ENCODE results near the gene LRRC8D.

DNA sequence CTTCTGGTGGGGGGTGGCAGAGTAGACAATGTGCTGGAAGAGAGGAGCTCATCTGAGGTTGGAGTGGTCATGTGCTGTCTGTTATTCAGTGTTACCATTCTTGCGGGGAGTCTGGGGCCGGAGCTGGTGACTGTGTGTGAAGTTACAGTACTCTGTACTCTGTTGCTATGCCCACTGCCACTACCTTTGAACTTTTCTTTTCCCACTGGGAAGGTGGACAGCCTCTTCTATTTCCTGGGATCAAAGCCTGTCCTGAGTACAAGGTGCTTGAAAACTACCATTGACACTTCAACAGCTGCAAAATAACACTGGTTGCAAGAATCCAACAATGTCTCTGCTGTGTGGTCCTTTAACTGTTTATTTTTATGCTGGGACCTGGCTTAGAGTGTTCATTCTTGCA is 107.7 kb downstream of the LRRC8D start:
- TF ChIP-seq, protein P1, sequence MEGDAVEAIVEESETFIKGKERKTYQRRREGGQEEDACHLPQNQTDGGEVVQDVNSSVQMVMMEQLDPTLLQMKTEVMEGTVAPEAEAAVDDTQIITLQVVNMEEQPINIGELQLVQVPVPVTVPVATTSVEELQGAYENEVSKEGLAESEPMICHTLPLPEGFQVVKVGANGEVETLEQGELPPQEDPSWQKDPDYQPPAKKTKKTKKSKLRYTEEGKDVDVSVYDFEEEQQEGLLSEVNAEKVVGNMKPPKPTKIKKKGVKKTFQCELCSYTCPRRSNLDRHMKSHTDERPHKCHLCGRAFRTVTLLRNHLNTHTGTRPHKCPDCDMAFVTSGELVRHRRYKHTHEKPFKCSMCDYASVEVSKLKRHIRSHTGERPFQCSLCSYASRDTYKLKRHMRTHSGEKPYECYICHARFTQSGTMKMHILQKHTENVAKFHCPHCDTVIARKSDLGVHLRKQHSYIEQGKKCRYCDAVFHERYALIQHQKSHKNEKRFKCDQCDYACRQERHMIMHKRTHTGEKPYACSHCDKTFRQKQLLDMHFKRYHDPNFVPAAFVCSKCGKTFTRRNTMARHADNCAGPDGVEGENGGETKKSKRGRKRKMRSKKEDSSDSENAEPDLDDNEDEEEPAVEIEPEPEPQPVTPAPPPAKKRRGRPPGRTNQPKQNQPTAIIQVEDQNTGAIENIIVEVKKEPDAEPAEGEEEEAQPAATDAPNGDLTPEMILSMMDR (IDR thresholded peaks at IDR 0.05): no peak
- TF ChIP-seq EP300 (IDR thresholded peaks at IDR 0.05): no peak
- TF ChIP-seq POLR2A (IDR thresholded peaks at IDR 0.05): no peak
- no peak for TF ChIP-seq POLR2AphosphoS5 (IDR thresholded peaks at IDR 0.05)

All from stomach (tissue), 4 donors.